Nephron (organoid): ENCODE results near the gene FAM24B.
"Not testable (repeated sequence)": the region's sequence is repeated elsewhere in the genome, so short reads cannot be mapped to it uniquely, and the experiment has no call there.

Experiments used
- H3K27ac Mint-ChIP-seq, 3 experiments: 2 replicates each; pipeline ENCODE4 v1.8.0; 2020; ENCODE audit warnings: mixed read lengths in 3 of 3, mild to moderate bottlenecking in 2 of 3, moderate library complexity in 1 of 3
- H3K27me3 Mint-ChIP-seq: 2 replicates; pipeline ENCODE4 v1.8.0; 2021; ENCODE audit warnings: low read depth, mild to moderate bottlenecking, moderate library complexity, mixed read lengths
- H3K36me3 Mint-ChIP-seq: 2 replicates; pipeline ENCODE4 v1.8.0; 2020; ENCODE audit warnings: low read depth, mixed read lengths
- H3K4me1 Mint-ChIP-seq: 2 replicates; pipeline ENCODE4 v1.8.0; 2020; ENCODE audit warnings: mixed read lengths
- H3K4me3 Mint-ChIP-seq, 3 experiments: 2 replicates each; pipeline ENCODE4 v1.8.0; 2020; ENCODE audit warnings: mild to moderate bottlenecking in 3 of 3, mixed read lengths in 3 of 3, moderate library complexity in 2 of 3
- H3K9me3 Mint-ChIP-seq: 2 replicates; pipeline ENCODE4 v1.8.0; 2020; ENCODE audit warnings: mixed read lengths
- TF ChIP-seq, protein P1 (sequence below), 3 experiments: fragments of 200-600 bp; sonication (generic); IDR thresholded peaks; one replicate each; pipeline ENCODE4 v1.5.0; 2021; ENCODE audit warnings: antibody characterized with exemption in 3 of 3; ENCODE audit not compliant: unreplicated experiment in 3 of 3

FAM24B gene

DNA sequence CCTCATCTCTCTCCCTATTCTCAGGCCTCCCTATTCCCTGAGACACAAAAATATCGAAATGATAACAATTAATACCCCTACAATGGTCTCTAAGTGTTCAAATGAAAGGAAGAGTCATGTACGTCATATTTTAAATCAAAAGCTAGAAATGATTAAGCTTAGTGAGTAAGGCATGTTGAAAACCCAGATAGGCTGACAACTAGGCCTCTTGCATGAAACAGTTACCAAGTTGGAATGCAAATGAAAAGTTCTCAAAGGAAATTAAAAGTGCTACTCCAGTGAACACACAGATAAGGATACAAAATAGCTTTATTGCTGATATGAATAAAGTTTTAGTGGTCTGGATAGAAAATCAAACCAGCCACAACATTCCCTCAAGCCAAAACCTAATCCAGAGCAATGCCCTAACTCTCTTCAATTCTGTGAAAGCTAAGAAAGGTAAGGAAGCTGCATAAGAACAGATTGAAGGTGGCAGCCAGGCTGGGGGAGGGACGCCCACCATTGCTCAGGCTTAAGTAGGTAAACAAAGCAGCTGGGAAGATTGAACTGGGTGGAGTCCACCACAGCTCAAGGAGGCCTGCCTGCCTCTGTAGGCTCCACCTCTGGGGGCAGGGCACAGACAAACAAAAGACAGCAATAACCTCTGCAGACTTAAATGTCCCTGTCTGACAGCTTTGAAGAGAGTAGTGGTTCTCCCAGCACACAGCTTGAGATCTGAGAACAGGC is 12.5 kb downstream of the FAM24B start:
- H3K27me3 Mint-ChIP-seq, H3K4me1 Mint-ChIP-seq, H3K27ac Mint-ChIP-seq, H3K4me3 Mint-ChIP-seq, H3K36me3 Mint-ChIP-seq: not testable (repeated sequence)
- H3K9me3 Mint-ChIP-seq: peaks cover 15% of the 10 kb centered on the region

DNA sequence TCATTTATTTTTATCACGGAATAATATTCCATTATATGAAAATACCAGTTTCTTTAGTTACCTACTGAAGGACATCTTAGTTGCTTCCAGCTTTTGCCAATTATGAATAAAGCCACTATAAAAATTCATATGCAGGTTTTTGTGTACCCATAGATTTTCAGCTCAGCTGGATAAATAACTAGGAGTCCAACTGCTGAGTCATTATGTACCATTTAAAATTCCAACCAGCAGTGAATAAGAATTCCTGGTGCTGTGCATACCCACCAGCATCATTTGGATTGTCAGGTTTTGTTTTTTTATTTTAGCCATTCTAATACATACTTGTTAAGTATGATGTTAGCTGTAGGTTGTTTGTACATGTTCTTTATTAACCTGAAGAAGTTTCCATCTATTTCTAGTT is 14.5 kb downstream of the FAM24B start:
- H3K9me3 Mint-ChIP-seq: peaks cover 9% of the 10 kb centered on the region
- no peak overlapping the region for H3K27ac Mint-ChIP-seq
- TF ChIP-seq, protein P1, sequence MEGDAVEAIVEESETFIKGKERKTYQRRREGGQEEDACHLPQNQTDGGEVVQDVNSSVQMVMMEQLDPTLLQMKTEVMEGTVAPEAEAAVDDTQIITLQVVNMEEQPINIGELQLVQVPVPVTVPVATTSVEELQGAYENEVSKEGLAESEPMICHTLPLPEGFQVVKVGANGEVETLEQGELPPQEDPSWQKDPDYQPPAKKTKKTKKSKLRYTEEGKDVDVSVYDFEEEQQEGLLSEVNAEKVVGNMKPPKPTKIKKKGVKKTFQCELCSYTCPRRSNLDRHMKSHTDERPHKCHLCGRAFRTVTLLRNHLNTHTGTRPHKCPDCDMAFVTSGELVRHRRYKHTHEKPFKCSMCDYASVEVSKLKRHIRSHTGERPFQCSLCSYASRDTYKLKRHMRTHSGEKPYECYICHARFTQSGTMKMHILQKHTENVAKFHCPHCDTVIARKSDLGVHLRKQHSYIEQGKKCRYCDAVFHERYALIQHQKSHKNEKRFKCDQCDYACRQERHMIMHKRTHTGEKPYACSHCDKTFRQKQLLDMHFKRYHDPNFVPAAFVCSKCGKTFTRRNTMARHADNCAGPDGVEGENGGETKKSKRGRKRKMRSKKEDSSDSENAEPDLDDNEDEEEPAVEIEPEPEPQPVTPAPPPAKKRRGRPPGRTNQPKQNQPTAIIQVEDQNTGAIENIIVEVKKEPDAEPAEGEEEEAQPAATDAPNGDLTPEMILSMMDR (IDR thresholded peaks at IDR 0.05; ENCODE audit: unreplicated experiment in 3 of 3): no peak
- no peaks in the 10 kb centered on the region for H3K4me1 Mint-ChIP-seq
- no peak overlapping the region for H3K4me3 Mint-ChIP-seq
- no peaks in the 10 kb centered on the region for H3K27me3 Mint-ChIP-seq
- H3K36me3 Mint-ChIP-seq: no peaks in the 10 kb centered on the region

DNA sequence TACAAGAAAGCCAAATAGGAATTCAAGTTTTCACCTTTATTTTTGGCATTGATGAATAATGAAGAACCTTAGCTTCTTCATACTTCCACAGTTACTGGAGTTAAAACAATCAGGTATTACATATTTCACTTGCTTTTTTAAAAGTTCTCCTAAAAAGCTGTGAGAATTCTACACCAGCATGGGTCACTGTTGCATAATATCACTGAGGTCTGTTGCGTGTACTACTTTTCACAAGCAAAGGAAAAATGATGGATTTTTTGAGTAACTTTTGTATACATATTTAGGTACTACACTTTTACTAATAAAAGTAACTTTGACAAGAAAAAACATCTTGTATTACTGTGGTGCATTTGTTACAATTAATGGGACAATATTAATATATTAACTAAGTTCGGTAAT is 15.2 kb downstream of the FAM24B start:
- peaks cover 8% of the 10 kb centered on the region for H3K9me3 Mint-ChIP-seq
- TF ChIP-seq, protein P1 (IDR thresholded peaks at IDR 0.05; ENCODE audit: unreplicated experiment in 3 of 3): no peak
- H3K27me3 Mint-ChIP-seq: no peaks in the 10 kb centered on the region
- no peak overlapping the region for H3K4me3 Mint-ChIP-seq
- H3K27ac Mint-ChIP-seq: no peak overlapping the region
- H3K4me1 Mint-ChIP-seq: no peaks in the 10 kb centered on the region
- no peaks in the 10 kb centered on the region for H3K36me3 Mint-ChIP-seq

DNA sequence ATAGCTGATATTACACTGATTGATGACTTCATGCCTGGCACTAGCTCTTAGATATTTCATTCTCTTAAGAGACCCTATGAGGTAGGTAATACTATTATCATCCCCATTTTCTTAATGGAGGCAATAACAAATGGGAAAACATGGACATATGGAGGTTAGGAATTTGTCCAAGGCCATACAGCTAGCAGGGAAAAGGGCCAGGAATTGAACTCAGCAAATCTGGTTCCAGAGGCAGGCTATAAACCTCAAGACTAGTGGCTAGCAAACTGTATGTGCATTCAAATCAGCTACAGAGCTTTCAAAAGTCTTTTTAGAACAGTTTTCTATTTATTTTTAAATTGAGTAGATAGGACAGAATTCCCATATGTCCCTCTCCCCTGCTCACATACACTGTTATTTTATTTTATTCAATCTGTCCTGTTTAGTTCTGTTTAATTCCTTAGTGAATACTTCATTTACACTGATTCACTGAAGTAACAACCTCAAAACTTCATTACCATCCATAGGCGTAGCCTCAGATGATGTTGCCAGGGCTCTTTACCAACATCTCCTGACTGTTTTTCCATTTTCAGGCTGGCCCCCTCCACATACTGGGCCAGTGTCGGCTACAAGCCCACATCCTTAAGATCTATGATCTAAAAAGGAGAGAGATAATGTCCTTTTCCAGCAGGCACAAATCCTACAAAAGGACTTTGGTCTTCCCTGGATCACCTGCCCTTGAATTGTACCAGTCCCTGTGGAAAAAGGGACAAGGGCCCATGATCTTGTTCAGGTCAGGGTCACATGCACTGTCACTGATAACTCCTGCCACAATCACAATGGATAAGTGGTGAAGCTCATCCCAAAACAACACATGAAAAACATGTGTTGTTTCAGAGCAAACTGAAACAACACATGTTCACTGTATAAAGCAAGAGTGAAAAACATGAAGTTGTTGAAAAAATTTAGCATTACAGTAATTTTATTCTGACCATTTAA is 15.9 kb downstream of the FAM24B start:
- Mint-ChIP-seq H3K4me1 (no peaks in the 10 kb centered on the region), H3K9me3 (peaks cover 8% of the 10 kb centered on the region), H3K27me3 (no peaks in the 10 kb centered on the region), H3K4me3 (no peak overlapping the region), H3K27ac (no peak overlapping the region), H3K36me3 (no peaks in the 10 kb centered on the region)
- TF ChIP-seq, protein P1 (IDR thresholded peaks at IDR 0.05; ENCODE audit: unreplicated experiment in 3 of 3): no peak

DNA sequence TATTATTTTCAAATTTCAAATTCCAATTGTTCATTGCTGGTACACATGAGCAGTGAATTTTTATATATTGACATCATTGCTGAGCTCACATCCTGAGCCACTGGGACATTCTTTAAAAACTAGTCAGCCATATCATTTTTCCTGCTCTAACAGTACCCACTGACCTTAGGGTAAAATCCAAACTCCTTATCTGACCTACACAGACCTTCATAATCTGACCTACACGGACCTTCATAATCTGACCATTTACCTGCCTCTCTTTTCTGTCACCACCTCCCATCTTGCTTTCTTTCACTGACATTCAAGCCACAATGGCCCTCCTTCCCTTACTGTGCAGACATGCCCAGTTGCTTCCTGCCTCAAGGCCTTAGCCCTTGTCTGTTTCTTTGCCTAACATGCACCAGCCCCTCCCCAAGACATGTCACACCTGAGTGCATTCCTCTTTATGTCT is 17.6 kb downstream of the FAM24B start:
- Mint-ChIP-seq H3K36me3 (no peaks in the 10 kb centered on the region), H3K27me3 (peaks cover under 1% of the 10 kb centered on the region), H3K4me3 (no peak overlapping the region), H3K9me3 (peaks cover 4% of the 10 kb centered on the region), H3K4me1 (no peaks in the 10 kb centered on the region), H3K27ac (no peak overlapping the region)
- TF ChIP-seq, protein P1 (IDR thresholded peaks at IDR 0.05; ENCODE audit: unreplicated experiment in 3 of 3): no peak

DNA sequence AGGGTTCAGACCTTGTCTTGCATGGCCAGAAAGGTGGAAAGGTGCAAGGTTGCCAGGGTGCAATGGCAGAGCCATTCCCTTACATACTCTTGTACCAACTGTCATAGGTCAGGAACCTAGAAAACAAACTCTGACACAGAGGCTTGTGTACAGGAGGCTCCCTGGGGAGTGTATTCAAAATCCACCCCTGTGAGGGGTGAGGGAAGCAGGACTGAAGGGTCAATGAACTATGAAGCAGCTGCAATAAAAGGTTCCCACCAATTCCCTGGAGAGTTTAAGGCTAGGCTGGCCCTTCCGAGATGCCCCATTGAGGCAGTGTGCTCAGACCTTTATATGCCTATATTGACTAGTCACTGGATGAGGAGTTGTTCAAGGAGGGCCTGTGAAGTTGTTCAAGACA is 19.9 kb downstream of the FAM24B start:
- no peak overlapping the region for H3K4me3 Mint-ChIP-seq
- H3K9me3 Mint-ChIP-seq: no peaks in the 10 kb centered on the region
- H3K27ac Mint-ChIP-seq: no peak overlapping the region
- H3K4me1 Mint-ChIP-seq: no peaks in the 10 kb centered on the region
- TF ChIP-seq, protein P1 (IDR thresholded peaks at IDR 0.05; ENCODE audit: unreplicated experiment in 3 of 3): no peak
- peaks cover 17% of the 10 kb centered on the region for H3K27me3 Mint-ChIP-seq
- H3K36me3 Mint-ChIP-seq: no peaks in the 10 kb centered on the region

DNA sequence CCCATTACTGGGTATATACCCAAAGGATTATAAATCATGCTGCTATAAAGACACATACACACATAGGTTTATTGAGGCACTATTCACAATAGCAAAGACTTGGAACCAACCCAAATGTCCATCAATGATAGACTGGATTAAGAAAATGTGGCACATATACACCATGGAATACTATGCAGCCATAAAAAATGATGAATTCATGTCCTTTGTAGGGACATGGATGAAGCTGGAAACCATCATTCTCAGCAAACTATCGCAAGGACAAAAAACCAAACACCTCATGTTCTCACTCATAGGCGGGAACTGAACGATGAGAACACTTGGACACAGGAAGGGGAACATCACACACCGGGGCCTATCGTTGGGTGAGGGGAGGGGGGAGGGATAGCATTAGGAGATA is 21.3 kb downstream of the FAM24B start:
- not testable (repeated sequence) for H3K4me1 Mint-ChIP-seq, H3K4me3 Mint-ChIP-seq, H3K9me3 Mint-ChIP-seq, H3K36me3 Mint-ChIP-seq, H3K27ac Mint-ChIP-seq
- H3K27me3 Mint-ChIP-seq: peaks cover 21% of the 10 kb centered on the region
